Measurements from ENCODE around the gene FAM120A.

The FAM120A gene

DNA sequence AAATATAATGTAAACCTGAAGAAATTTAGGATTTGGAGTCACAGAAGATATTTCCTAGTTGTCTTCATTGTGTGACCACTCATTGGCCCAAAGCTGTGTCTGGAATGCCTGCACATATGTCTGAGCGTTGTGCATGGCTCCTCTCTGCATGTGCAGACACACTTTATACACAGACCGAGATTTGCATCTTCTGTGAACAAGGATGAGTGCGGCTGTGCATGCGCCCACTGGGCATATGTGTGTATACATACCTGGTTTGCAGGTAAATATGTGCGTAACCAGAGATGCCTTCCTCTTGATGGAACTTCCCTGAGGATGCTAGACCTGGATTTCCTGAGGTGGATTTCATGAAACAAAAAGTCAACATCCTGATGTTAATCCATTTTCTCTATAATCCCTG is 144.0 kb downstream of the FAM120A start:
- DNase-seq (ENCODE audit: low read depth in 2 of 2), result no peak

DNA sequence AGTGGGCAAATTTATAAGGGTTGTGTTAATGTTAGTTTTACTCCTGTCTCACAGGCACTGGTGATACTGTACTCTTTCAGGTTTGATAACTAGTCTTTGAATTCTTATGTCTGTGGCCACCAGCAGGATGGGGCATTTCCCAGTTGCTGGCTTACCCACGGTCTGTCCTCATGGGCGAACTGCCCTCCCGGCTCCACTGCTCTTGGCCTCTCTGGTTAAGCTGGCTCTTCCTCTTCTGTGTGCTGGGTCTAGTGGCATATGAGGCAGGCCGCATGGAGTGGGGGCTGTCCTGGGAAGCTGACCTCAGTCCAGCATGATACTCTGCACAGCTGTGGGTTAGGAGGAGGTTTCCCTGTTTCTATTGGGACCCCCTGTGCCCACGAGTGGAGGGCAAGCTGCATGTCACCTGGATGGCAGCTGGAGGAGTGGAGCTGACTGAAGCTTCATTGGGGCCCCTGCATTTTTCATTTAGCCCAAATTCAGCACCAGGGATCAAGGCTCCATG is 144.4 kb downstream of the FAM120A start:
- DNase-seq (ENCODE audit: low read depth in 2 of 2), result no peak

DNA sequence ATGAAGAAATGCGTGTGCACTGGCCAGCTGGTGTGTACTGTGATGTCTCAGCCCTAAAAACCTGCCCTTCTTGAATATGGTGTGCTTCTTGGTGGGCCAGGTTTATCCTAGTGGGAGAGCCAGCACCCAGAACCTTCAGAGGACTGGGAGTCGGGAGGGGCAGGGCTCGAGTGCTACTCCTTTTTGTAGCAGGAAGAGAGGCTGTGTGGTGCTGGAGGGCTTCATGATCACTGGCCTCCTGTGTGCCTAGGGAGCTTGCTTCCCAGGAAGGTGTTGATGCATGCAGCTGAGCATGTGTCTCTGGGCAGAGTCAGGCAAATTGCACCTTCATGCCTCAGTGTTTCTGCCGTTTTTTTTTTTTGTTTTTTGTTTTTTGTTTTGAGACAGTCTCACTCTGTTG is 144.9 kb downstream of the FAM120A start:
- no peak for DNase-seq (ENCODE audit: low read depth in 2 of 2)

DNA sequence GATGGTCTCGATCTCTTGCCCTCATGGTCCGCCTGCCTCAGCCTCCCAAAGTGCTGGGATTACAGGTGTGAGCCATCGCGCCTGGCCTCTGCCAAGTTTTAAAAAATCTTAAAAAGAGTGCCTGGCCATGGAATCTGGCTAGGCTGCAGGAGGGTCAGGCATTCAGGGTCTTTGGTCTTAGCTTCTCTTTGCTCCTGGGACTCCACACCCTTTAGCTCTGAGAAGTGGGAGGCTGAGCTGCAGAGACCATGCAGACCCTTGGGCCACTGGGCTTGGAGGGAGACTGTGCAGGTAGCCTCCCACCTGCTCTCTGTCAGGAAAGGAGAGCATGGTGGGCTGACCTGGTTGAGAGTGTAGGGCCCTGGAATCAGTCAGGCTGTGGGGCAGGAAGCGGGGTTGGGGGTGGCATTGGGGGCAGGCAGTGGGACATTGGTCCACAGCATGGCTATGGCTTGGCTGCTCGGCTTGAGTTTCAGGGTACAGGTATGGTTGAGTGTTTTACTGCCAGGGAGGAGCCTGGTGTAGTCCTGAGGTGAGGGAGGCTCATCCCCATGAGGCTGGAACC is 145.7 kb downstream of the FAM120A start:
- DNase-seq (ENCODE audit: low read depth in 2 of 2), result no peak

DNA sequence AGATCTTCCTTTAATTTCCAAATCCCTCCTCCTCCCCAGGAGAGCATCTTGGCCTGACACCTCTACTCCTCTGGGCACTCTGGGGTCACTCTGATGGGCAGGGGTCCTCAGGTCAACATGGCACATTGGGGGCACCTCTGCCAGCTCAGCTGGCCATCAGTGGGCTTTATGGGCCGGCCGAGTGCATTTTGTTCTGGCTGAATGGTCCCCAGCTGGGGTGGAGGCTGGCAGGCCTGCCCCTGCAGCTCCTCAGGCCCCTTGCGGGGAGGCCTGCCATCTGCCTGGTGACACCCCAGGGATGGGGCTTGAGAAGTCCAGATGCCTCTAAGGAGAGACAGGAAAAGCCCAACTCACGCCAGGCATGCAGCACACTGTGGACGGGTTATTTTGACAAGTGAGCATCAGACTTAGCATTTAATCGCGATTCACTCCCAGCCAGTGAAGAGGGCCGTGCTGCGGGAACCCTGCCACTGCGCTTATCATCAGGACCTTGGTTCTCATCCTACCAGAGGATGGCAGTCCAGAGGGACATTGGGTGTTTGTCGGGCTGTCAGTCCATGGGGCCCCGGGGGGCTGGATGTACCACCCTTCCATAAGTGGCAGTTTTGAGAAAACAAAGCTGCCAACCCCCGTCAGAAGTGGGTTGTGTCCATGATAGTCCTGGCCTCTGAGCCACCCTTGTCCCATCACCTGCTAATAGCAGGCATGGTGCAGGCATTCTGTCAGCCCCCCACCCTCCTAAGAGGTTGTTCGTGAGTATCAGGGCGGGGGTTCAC is 146.6 kb downstream of the FAM120A start:
- DNase-seq (ENCODE audit: low read depth in 2 of 2), result no peak

DNA sequence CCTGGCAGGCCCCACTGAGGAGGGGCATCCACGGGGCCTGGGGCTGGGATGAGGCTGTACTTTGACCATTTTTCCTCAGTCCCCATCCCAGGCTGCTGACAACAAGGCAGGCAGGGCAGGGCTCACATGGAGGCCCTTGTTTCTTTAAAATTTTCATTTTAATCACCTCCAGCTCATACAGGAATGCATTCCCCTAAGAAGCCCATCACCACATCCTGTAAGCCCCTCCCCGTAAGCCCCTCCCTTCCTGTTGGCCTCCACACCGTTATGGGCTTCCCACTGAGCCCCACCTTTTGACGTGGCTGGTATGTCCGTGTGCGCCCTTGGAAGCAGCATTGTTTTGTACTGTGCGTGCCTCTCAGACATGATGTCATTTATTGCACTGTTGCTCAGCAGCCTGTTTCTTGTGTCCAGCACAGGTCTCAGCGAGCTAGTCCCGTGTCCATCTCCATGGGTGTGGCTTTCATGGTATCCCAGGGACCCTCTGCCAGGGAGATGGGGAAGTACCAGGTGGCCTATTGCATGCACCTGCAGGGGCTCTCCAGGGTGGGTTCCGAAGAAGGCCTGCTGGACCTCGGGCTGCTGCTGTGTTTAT is 147.3 kb downstream of the FAM120A start:
- no peak for DNase-seq (ENCODE audit: low read depth in 2 of 2)

DNA sequence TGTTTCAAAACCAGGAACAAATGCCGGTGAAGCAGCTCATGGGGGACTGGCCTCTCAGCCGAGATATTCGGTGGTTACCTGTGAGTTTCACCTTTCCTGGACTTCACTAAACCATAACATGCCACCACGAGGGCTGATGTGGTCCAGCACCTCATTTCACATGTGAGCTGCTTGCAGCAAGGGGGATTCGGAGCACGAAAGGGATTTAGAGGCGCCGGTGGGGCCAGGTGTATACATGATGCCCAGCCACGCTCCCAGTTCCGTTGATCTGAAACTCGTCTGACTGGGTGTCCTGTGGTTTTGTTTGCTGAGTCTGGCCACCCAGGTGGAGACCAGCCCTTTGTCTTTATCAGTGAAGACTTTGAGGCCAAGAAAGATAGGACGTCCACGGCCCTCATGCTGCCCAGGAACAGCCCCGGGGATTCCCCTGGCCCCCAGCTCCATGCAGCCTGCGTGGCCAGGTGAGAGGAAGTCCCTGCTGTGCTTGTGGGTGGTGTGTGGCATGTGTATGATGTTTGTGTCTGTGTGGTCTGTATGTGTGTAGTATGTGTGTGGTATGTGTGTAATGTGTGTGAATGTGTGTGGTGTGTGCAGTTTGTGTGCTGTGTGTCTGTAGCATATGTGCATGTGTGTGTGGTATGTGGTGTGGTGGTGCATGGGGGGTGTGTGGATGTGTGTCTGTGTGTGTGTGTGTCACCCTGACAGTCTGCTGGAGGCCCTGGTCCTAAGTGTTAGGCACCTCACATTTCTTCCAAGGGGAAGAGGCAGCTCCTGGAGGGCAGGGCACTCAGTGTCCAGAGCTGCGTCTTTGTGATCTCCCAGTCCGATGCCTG is 148.3 kb downstream of the FAM120A start:
- no peak for DNase-seq (ENCODE audit: low read depth in 2 of 2)

DNA sequence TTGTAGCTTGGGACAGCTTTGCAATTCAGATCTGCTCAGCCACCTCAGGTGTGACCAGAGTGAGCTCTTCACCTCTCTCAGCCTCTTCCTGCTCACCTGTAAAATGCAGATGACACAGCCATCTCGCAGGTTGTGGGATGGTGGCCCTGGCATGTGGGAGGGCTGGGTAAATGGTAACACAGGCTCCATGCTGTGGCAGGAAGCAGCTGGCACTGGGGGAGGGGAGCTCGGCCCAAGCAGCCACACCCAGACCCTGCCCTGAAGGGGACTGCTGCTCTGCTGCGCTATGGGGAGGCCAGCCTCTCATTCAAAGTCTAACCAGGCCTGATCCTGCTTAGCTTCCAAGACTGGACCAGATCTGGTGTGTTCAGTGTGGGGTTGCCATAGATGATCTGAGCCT is 149.0 kb downstream of the FAM120A start:
- no peak for DNase-seq (ENCODE audit: low read depth in 2 of 2)

DNA sequence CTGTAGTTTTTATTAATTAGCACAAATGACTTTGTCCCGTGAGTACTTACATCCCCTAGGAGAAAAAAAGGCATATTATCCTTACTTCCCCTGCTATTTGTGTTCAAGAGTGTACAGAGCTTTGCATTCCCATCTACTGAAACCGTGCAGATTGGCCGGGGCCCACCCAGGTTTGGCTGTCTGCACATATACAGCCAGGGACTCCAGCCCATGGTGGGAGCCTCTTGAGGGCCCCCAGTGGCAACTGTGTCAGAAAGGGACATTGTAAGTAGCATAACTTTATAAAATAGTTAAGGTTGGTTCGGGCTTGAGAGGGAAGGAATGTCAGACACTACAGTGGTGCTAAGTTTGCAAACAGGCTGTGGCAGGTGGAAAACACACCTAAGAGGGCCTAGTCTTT is 149.6 kb downstream of the FAM120A start:
- DNase-seq (ENCODE audit: low read depth in 2 of 2), result no peak

DNA sequence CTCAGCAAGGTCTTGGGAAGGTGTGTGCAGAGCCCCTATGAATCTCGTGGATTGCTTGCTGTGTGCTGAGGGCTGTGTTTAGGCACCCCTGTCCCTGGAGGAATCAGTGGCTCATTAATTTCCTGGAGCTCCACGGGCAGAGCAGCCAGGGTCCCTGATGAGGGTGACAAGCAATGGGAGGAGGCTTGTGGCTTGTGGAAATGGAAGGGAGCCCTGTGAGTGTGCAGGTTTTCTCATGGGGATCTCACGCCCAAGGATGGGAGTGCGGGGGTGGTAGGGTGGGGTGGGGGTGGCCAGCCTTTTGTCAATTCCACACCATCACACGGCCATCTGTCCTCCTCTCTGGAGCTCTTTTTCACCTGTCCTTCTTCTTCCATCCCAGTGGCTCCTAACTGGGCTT is 150.2 kb downstream of the FAM120A start:
- no peak for DNase-seq (ENCODE audit: low read depth in 2 of 2)

DNA sequence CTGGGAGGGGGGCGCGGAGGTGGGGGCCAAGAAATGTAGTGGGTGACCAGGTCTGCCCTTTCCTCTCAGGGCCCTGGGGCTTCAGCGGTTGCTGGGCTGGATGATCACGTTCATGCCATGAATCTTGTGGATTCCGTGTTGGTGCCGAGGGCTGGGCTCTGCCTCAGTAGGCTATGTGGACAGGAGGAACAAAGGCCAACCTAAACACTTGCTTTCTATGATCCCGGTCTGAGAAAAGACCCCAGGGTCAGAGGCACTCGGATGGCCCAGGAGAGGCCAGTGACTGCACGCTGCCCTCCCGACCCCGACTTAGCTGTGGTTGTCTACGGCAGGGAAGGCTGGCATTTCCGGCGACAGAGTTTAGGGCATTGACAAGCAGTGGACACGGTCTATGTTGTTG is 151.5 kb downstream of the FAM120A start:
- no peak for DNase-seq (ENCODE audit: low read depth in 2 of 2)

DNA sequence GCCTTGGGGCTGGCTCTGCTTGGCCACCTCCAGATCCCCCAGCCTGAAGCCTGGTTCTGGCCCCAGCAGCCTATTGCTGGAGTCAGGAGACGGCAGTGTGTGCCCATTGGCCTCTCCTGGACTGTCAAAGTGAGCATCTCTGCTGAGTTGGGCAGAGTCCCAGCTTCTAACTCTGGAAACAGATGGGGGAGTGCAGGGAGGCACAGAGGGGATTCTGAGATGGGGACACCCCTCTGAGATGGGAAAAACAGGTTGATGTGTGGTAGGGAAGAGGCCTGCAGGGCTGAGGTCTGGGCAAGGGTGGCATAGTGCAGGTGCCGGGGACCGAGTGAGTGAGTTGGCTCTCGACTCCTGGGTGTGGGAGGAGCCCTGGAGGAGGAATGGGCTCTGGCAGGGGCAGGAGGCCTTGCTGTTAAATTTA is 152.4 kb downstream of the FAM120A start:
- no peak for DNase-seq (ENCODE audit: low read depth in 2 of 2)

DNA sequence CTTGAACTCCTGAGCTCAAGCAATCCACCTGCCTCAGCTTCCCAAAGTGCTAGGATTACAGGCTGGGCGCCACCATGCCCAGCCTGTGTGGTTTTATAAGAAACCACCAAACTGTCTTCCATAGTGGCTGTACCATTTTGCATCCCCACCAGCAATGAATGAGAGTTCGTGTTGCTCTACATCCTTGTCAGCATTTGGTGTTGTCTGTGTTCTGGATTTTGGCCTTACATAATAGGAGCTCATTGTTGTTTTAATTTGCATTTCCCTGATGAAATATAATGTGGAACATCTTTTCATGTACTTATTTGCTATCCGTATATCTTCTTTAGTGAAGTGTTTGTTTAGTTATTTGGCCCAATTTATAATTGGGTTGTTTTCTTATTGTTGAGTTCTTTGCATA is 154.7 kb downstream of the FAM120A start:
- DNase-seq (ENCODE audit: low read depth in 2 of 2), result no peak

DNA sequence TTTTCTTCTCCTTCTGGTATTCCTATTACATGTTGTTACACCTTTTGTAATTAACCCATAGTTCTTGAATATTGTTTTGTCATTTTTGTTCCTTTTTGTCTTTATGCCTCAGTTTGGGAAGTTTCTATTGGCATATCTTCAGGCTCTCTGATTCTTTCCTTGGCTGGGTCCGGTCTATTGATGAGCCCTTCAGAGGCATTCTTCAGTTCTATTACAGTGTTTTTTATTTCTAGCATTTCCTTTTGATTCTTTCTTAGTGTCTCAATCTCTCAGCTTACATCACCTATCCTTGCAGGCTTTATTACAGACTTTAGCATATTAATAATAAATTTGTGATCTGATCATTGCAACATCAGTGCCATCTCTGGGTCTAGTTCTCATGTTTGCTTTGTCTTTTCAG is 158.7 kb downstream of the FAM120A start:
- no peak for DNase-seq (ENCODE audit: low read depth in 2 of 2)

DNA sequence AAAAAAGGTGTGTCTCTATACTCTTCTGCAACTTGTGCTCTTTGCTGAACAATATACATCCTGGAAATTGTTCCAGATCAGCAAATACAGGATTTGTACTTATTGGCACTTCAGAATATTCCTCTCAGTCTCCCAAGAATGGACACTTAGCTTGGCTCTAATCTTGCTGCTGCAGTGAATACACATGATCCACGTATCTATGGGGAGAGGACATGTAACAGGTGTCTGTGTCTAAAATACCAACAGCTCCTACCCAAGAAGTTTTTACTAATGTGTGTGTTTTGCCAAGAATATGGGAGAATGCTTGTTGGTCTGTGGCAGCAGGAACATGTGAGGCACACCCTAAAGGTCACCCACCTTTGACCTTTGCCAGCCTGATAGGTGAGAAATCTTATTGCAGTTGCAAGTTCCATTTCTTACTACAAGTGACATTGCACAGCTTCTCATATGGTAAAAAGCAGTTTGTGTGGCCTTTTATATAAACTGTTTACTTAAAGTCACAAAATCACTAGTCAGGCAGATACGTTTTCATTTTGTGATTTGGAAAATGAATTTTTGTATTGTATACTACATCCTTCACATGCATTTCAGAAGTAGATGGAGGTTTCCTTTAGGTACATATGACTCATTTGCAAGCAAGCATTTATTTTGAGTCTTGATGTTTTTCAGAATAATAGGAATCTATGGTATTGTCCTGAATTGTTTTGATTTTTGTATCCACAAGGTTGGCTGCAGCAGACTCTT is 160.7 kb downstream of the FAM120A start:
- DNase-seq (ENCODE audit: low read depth in 2 of 2), result no peak

DNA sequence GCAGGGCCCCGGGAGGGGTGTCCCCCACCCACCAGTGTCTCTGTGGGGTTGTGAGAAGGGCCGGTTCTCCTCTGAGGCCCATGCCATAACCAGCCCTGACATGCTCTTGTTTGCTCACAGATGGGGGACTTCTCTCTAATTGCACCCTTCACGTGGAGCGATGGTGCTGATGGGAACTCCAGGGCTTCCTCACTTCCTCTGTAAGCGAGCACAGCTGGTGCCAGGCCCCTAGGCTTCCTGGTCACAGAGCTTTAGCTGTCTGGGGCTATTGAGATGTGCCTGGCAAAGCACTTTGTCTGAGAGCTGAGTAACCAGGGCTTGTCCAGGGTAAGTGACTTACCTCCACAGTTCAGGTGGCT is 161.3 kb downstream of the FAM120A start:
- DNase-seq (ENCODE audit: low read depth in 2 of 2), result no peak

DNA sequence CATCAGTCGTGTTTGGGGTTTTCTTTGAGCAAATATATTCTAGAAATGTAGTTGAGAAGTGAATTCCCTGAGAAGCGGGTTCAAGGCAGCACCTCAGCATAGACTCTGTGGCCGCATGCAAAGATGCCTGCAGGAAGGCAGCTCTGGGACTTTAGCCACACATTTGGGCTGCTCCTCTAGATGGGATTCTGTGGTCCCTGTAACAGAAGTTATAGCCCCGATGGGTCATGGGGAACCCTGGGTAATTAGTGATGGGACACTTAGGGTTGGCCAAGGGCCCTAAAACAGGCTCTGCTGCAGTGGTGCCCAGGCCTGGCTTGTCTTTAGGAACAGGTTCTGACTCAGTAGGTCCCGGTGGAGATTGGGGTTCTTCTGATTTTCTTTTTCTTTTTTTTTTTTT is 161.7 kb downstream of the FAM120A start:
- no peak for DNase-seq (ENCODE audit: low read depth in 2 of 2)

DNA sequence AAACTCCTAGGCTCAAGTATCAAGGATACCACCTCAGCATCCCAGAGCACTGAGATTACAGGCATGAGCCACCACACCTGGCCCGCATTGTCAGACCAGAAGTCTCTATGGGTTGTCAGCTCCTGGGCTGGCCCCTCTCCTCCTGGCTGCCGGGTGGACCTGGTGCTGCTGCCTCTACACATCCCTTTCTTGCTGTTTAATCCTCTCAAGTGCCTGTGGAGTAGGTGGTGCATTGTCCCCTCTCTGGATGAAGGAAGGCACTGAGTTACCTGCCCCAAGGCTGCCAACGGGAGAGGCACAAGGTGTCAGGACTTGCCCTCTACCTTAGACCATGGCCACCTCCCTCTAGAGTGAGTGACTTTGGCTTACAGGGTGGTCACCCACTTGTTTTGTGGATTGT is 162.3 kb downstream of the FAM120A start:
- DNase-seq (ENCODE audit: low read depth in 2 of 2), result no peak

DNA sequence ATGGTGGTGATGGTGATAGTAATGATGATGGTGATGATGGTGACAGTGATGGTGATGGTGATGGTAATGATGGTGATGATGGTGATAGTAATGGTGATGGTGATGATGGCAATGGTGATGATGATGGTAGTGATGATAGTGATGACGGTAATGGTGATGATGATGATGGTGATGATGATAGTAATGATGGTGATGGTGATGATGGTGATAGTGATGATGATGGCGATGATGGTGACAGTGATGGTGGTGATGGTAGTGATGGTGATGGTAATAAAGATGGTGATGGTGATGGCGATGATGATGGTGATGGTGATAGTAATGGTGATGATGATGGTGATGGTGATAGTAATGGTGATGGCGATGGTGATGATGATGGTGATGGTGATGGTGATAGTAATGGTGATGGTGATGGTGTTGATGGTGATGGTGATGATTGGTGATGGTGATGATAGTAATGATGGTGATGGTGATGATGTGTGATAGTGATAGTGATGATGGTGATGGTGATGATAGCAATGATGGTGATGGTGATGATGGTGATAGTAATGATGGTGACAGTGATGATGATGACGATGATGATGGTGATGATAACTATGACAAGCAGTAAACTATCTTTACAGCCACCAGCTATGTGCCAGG is 163.5 kb downstream of the FAM120A start:
- no peak for DNase-seq (ENCODE audit: low read depth in 2 of 2)

Data from stimulated activated CD4-positive, alpha-beta T cell treated with anti-CD3 and anti-CD28 coated beads, Interleukin-15, amount 100 ng/mL, for 48 hours (primary cell).